Measurements from ENCODE around the gene RABGAP1.

Gene RABGAP1

GRCh38 chr9:122918310-122918709, 22.5 kb upstream of the RABGAP1 start:
- DNase-seq (ENCODE audit: low read depth in 1 of 2, low spot score in 1 of 2): no peak
- TF ChIP-seq POLR2AphosphoS5 (IDR thresholded peaks at IDR 0.05; ENCODE audit: low read depth) (no peak), SPI1 (IDR thresholded peaks at IDR 0.05; ENCODE audit: borderline replicate concordance, low read depth) (no peak)
- TF ChIP-seq, protein P1, sequence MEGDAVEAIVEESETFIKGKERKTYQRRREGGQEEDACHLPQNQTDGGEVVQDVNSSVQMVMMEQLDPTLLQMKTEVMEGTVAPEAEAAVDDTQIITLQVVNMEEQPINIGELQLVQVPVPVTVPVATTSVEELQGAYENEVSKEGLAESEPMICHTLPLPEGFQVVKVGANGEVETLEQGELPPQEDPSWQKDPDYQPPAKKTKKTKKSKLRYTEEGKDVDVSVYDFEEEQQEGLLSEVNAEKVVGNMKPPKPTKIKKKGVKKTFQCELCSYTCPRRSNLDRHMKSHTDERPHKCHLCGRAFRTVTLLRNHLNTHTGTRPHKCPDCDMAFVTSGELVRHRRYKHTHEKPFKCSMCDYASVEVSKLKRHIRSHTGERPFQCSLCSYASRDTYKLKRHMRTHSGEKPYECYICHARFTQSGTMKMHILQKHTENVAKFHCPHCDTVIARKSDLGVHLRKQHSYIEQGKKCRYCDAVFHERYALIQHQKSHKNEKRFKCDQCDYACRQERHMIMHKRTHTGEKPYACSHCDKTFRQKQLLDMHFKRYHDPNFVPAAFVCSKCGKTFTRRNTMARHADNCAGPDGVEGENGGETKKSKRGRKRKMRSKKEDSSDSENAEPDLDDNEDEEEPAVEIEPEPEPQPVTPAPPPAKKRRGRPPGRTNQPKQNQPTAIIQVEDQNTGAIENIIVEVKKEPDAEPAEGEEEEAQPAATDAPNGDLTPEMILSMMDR (IDR thresholded peaks at IDR 0.05; ENCODE audit: insufficient read depth, low read length): no peak
- TF ChIP-seq, protein P2, sequence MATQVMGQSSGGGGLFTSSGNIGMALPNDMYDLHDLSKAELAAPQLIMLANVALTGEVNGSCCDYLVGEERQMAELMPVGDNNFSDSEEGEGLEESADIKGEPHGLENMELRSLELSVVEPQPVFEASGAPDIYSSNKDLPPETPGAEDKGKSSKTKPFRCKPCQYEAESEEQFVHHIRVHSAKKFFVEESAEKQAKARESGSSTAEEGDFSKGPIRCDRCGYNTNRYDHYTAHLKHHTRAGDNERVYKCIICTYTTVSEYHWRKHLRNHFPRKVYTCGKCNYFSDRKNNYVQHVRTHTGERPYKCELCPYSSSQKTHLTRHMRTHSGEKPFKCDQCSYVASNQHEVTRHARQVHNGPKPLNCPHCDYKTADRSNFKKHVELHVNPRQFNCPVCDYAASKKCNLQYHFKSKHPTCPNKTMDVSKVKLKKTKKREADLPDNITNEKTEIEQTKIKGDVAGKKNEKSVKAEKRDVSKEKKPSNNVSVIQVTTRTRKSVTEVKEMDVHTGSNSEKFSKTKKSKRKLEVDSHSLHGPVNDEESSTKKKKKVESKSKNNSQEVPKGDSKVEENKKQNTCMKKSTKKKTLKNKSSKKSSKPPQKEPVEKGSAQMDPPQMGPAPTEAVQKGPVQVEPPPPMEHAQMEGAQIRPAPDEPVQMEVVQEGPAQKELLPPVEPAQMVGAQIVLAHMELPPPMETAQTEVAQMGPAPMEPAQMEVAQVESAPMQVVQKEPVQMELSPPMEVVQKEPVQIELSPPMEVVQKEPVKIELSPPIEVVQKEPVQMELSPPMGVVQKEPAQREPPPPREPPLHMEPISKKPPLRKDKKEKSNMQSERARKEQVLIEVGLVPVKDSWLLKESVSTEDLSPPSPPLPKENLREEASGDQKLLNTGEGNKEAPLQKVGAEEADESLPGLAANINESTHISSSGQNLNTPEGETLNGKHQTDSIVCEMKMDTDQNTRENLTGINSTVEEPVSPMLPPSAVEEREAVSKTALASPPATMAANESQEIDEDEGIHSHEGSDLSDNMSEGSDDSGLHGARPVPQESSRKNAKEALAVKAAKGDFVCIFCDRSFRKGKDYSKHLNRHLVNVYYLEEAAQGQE (IDR thresholded peaks at IDR 0.05; ENCODE audit: insufficient replicate concordance, low read depth): no peak
- Histone ChIP-seq H3K27me3 (ENCODE audit: insufficient read depth, poor library complexity, severe bottlenecking) (no peaks in the 10 kb centered on the region), H3K27ac (replicated peaks) (no peak overlapping the region), H3K4me3 (replicated peaks; ENCODE audit: insufficient read depth, low read length) (no peak overlapping the region)

DNA sequence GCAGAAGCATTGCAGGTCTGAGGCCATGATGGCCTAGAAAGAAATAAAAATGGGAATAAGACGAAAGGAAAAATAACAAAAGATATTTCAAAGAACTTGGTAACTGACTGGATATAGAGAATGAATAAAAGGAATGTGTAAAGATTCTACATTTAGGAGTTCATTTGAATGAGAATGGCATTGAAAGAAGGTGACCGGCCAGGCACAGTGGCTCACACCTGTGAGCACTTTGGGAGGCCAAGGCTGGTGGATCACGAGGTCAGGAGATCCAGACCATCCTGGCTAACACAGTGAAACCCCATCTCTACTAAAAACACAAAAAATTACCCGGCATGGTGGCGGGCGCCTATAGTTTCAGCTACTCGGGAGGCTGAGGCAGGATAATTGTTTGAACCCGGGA, 18.1 kb upstream of the RABGAP1 start:
- no peak overlapping the region for H3K4me3 ChIP-seq (replicated peaks; ENCODE audit: insufficient read depth, low read length)

GRCh38 chr9:122923947-122924346, 16.9 kb upstream of the RABGAP1 start:
- H3K27me3 ChIP-seq (ENCODE audit: insufficient read depth, poor library complexity, severe bottlenecking): no peaks in the 10 kb centered on the region
- no peak for DNase-seq (ENCODE audit: low read depth in 1 of 2, low spot score in 1 of 2)
- TF ChIP-seq, protein P2 (IDR thresholded peaks at IDR 0.05; ENCODE audit: insufficient replicate concordance, low read depth): no peak
- no peak for TF ChIP-seq GABPA (IDR thresholded peaks at IDR 0.05; ENCODE audit: low read depth)
- no peak for TF ChIP-seq SPI1 (IDR thresholded peaks at IDR 0.05; ENCODE audit: borderline replicate concordance, low read depth)
- TF ChIP-seq POLR2AphosphoS5 (IDR thresholded peaks at IDR 0.05; ENCODE audit: low read depth): no peak
- TF ChIP-seq, protein P1 (IDR thresholded peaks at IDR 0.05; ENCODE audit: insufficient read depth, low read length): no peak
- no peak overlapping the region for H3K4me3 ChIP-seq (replicated peaks; ENCODE audit: insufficient read depth, low read length)
- H3K27ac ChIP-seq (replicated peaks): no peak overlapping the region

More for the DNA sequence above, 18.1 kb upstream of the RABGAP1 start:
- Histone ChIP-seq H3K27ac (replicated peaks) (no peak overlapping the region), H3K27me3 (ENCODE audit: insufficient read depth, poor library complexity, severe bottlenecking) (no peaks in the 10 kb centered on the region)
- TF ChIP-seq SPI1 (IDR thresholded peaks at IDR 0.05; ENCODE audit: borderline replicate concordance, low read depth) (no peak), POLR2AphosphoS5 (IDR thresholded peaks at IDR 0.05; ENCODE audit: low read depth) (no peak), GABPA (IDR thresholded peaks at IDR 0.05; ENCODE audit: low read depth) (no peak)
- TF ChIP-seq, protein P2 (IDR thresholded peaks at IDR 0.05; ENCODE audit: insufficient replicate concordance, low read depth): no peak
- TF ChIP-seq, protein P1 (IDR thresholded peaks at IDR 0.05; ENCODE audit: insufficient read depth, low read length): no peak
- DNase-seq (ENCODE audit: low read depth in 1 of 2, low spot score in 1 of 2): no peak

All from HL-60 (cell line).